GM21360 (cell line): ENCODE data around the gene CCRL2.
"Not testable (repeated sequence)": the region's sequence is repeated elsewhere in the genome, so short reads cannot be mapped to it uniquely, and the experiment has no call there.

ENCODE experiments used
- ATAC-seq: cut with Tn5 transposase; IDR thresholded peaks from one replicate; pipeline ENCODE4 v1.9.1; 2021; ENCODE audit warnings: mild to moderate bottlenecking, moderate library complexity; ENCODE audit not compliant: unreplicated experiment

The CCRL2 gene

GRCh38 chr3:46378426-46378942 is 28.6 kb upstream of the CCRL2 start:
- no peak for ATAC-seq

DNA sequence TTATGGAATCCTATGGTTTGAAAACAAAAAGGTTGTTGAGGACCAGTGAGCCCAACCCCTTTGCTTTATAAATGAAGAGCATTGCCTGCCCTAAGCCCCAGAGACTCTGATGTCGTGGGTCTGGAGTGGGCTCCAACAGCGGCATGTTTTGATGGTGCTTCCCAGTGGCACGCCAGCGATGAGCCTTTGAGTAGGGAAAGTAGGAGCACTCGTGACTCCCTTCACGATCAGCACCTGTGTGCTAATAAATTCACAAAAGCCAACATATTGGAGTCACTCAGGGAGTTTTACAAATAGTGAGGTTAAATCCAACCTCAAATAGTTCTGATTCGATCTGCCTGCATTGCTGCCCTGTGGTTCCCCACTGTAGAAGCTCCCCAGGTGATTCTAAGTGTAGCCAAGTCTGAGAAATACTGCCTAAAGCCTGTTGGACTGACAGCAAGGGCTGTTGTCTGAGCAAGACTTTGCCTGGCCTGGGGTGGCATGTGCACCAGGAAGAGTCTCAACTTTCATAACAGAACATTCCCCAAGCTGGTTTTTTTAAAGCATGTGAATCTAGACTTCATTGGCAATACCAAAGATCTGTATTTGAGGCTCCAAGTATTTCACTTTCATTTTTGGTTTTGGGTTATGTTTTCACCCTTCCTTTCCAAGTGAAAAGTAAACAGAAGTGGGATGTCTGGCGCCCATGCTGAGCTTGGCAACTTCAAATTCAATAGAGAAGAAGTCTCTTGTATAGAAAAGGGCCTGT is 26.4 kb upstream of the CCRL2 start:
- no peak for ATAC-seq

GRCh38 chr3:46381625-46382024 is 25.4 kb upstream of the CCRL2 start:
- no peak for ATAC-seq

- no peak for ATAC-seq
Measured at GRCh38 chr3:46383211-46383950, 23.7 kb upstream of the CCRL2 start.

- no peak for ATAC-seq
Measured at GRCh38 chr3:46383951-46384330, 23.1 kb upstream of the CCRL2 start.

DNA sequence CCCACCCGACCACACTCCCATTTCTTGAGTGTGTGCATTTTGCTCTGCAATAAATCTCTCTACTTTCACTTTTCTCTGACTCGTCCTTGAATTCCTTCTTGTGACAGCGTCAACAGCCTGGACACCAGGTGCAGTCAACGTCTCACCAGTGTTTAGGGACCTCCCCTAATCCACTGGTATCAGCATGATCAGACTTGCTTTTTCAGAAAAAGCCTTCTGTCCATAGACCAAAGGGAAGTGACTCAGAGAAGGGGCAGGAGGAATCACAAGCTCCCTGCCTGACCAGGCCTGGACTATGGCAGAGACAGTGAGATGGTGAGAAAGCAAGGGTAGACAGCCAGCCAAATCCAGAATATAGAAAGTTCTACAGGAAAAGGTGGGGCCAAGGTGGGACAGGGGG is 20.9 kb upstream of the CCRL2 start:
- ATAC-seq, result no peak

- ATAC-seq, result not testable (repeated sequence)
Measured at GRCh38 chr3:46388847-46389246, 18.2 kb upstream of the CCRL2 start.

GRCh38 chr3:46389306-46389705 is 17.8 kb upstream of the CCRL2 start:
- ATAC-seq, result no peak

DNA sequence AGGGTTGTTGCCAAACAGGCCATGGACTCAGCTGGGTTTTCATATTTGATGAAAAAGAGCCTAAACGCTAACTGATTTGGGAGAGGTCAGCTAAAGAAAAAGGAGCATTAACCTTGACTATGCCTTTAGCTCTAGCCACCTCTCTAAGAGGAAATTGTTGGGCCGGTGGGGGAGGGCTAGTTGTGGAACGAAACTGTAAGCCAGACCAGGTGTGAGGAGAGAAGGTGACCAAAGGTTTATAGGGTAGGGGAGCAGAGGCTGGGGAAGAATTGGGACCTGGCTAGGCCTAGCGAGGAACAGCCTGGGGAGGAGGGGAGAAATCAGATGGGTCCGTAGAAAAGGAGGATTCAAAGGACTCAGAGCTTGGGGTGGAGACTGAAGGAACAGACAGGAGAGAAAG is 15.5 kb upstream of the CCRL2 start:
- not testable (repeated sequence) for ATAC-seq

- no peak for ATAC-seq
Measured at GRCh38 chr3:46393011-46393410, 14.0 kb upstream of the CCRL2 start.

DNA sequence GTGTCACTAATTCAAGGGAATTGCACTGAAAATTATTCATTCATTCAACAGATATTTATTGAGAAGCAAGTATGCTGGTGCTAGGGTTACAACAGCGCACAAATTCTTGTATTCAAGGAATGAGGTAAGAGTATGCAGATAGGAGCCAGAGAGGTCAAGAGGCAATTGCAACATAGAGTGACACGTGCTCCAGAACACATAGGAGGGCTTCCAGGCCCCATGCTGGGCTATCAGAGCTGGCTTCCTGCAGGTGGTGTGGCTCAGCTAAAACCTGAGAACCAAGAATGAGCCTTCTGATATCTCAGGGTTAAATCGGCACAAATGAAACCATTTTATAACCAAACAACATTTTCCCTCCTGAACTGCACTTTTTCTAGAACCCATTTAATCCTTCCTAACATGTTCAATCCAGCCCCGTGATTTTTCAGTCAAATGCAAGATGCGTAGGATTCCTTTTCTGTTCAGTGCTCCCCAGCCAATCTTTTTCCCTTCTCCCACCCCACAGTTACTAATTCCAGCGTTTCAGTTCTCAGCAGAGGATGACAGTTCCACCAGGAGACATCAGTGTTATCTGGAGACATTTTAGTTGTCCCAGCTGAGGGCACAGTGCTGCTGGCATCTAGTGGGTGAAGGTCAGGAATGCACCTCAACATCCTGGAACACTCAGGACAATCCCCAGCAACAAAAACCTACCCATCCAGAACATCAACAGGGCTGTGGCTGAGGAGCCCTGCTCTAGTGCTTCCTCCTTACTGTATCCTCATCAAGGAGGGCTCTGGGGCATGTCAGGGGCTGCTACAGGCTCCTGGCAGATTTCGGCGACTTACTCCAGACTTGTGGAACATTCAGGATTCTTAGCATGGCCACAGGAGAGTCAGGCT is 13.3 kb upstream of the CCRL2 start:
- ATAC-seq, result no peak

- ATAC-seq, result no peak
Measured at GRCh38 chr3:46395210-46395661, 11.8 kb upstream of the CCRL2 start.

DNA sequence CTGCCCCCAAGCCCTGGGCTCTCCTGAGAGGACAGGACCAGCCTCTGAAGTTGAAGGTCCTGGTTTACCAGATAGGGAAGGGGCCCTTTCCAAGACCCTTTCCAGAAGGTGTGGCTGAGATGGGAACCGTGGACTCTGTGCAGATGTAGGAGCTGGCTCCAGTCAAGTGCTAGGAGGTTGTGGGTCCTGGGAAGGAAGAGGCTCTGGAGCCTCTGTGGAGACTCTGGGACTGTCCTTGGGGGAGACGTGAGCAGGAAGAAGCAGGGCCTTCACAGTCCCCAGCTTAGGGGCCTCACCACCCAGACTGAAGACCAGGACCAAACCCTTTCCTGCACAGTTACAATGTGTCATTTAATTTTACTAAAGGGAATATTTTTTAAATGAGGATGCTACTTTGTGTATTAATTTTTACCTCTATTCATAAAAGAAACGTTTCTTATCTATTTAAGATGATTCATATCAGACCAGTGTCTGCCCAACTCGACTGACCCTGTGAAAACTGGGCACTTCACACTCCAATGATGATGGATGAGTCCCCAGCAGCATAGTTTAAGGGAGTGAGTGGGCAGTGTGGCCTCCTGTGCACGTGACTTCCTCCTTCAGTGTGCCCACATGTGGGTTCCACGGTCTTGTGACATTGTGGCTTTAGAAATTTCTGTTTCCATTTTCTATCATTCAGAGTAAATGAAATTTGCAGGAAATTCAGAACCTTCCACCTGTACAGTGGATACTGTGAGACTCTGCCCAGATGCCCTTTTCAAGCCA is 11.1 kb upstream of the CCRL2 start:
- no peak for ATAC-seq

- no peak for ATAC-seq
Measured at GRCh38 chr3:46397111-46397510, 9.9 kb upstream of the CCRL2 start.

- no peak for ATAC-seq
Measured at GRCh38 chr3:46398186-46398955, 8.7 kb upstream of the CCRL2 start.

- ATAC-seq, result no peak
Measured at GRCh38 chr3:46399098-46399497, 8.0 kb upstream of the CCRL2 start.

- no peak for ATAC-seq
Measured at GRCh38 chr3:46399557-46399956, 7.5 kb upstream of the CCRL2 start.

GRCh38 chr3:46400000-46400734 is 6.9 kb upstream of the CCRL2 start:
- no peak for ATAC-seq

DNA sequence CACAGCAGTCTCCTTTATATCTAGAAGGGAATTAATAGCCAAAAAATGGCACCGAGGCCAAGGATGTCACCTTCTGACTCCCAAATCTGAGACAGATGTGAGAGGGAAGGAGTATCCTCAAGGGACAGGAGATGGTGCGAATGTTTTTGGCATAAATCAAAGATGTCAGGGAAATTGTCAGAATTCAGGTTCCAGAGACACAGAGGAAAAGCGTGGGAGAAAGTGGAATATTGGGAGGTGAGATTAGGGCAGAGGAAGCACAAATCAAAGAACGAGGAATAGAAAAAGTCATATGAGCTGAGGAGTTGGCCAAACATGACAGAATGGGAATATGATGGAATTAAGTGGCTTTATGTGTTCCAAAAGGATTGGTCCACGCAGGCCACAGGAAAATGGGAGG is 6.2 kb upstream of the CCRL2 start:
- no peak for ATAC-seq
